ENCODE results near the gene TUG1.

The TUG1 gene

DNA sequence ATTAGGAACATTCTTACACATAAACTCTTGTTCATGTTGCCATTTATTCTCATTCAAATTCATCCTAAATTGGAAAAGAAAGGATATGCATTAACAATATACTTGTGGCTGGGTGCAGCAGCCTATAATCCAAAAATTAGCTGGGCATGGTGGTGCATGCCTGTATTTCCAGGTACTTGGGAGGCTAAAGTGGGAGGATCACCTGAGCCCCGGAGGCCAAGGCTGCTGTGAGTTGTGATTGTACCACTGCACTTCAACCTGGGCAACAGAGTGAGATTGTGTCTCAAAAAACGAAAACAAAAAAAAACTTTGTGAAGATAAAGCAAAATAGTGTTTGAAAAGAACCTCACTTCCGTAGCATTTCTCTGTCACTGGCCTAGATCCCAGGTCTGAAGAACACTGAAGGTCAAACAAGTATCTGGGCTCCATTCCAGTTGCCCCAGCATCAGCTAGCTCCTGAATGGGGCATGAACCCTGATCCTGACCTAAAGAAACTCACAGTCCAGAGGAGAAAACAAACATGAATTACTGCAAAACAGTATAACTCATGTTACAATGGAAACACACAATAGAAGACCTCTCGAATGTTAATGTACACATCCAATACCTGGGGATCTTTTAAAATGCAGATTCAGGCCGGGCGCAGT lies 32.2 kb downstream of the TUG1 start:
- H3F3A ChIP-seq (ENCODE audit: low read depth): no peaks in the 10 kb centered on the region
- no peaks in the 10 kb centered on the region for H3K79me2 ChIP-seq (ENCODE audit: insufficient read depth, low read length)
- no peaks in the 10 kb centered on the region for H3K4me1 ChIP-seq (ENCODE audit: insufficient read depth, low read length, poor library complexity, severe bottlenecking)
- no peaks in the 10 kb centered on the region for H4K20me1 ChIP-seq (ENCODE audit: insufficient read depth, low read length, poor library complexity, severe bottlenecking)
- H3K9ac ChIP-seq (ENCODE audit: low read depth, low read length, poor library complexity, severe bottlenecking): no peak overlapping the region
- no peak for TF ChIP-seq EZH2phosphoT487 (IDR thresholded peaks at IDR 0.05; ENCODE audit: borderline replicate concordance)
- TF ChIP-seq, protein P1, sequence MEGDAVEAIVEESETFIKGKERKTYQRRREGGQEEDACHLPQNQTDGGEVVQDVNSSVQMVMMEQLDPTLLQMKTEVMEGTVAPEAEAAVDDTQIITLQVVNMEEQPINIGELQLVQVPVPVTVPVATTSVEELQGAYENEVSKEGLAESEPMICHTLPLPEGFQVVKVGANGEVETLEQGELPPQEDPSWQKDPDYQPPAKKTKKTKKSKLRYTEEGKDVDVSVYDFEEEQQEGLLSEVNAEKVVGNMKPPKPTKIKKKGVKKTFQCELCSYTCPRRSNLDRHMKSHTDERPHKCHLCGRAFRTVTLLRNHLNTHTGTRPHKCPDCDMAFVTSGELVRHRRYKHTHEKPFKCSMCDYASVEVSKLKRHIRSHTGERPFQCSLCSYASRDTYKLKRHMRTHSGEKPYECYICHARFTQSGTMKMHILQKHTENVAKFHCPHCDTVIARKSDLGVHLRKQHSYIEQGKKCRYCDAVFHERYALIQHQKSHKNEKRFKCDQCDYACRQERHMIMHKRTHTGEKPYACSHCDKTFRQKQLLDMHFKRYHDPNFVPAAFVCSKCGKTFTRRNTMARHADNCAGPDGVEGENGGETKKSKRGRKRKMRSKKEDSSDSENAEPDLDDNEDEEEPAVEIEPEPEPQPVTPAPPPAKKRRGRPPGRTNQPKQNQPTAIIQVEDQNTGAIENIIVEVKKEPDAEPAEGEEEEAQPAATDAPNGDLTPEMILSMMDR (conservative IDR thresholded peaks at IDR 0.05; ENCODE audit: low read length): no peak
- no peaks in the 10 kb centered on the region for H3K36me3 ChIP-seq (ENCODE audit: insufficient read depth, low read length)
- H3K4me2 ChIP-seq (ENCODE audit: low read depth, low read length, poor library complexity, severe bottlenecking): no peak overlapping the region
- H3K27me3 ChIP-seq (ENCODE audit: insufficient read depth, low read length, poor library complexity, severe bottlenecking): no peaks in the 10 kb centered on the region
- no peak overlapping the region for H3K4me3 ChIP-seq (ENCODE audit: low read length, poor library complexity, severe bottlenecking)
- H3K9me2 ChIP-seq (replicated peaks; ENCODE audit: low read depth, low read length): no peaks in the 10 kb centered on the region
- no peaks in the 10 kb centered on the region for H3K9me3 ChIP-seq (ENCODE audit: insufficient read depth, low read depth, low read length)
- H2AFZ ChIP-seq (ENCODE audit: low read length): no peak overlapping the region

DNA sequence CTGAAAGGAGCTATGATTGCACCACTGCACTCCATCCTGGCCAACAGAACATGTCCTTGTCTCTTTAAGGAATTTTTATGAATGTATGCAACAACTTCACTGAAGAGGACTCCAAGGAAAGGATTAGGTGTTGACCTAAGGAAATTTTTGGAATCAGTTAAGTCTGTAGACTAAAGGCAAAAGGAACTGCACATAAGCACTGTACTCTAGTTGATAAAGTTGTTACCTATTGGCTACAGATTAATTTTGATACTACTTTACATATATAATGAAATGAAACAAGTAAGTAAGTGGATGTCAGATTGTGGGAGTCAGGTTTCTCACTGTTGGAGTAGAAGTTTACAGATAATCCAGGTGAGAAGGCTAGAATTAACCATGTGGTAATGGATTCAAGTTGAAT lies 36.5 kb downstream of the TUG1 start:
- no peak overlapping the region for H3K9ac ChIP-seq (ENCODE audit: low read depth, low read length, poor library complexity, severe bottlenecking)
- H3K4me3 ChIP-seq (ENCODE audit: low read length, poor library complexity, severe bottlenecking): no peak overlapping the region
- TF ChIP-seq, protein P1 (conservative IDR thresholded peaks at IDR 0.05; ENCODE audit: low read length): no peak
- TF ChIP-seq EZH2phosphoT487 (IDR thresholded peaks at IDR 0.05; ENCODE audit: borderline replicate concordance): no peak
- no peak overlapping the region for H3K4me2 ChIP-seq (ENCODE audit: low read depth, low read length, poor library complexity, severe bottlenecking)
- H3K36me3 ChIP-seq (ENCODE audit: insufficient read depth, low read length): no peaks in the 10 kb centered on the region
- H3K9me2 ChIP-seq (replicated peaks; ENCODE audit: low read depth, low read length): no peaks in the 10 kb centered on the region
- no peaks in the 10 kb centered on the region for H3K27me3 ChIP-seq (ENCODE audit: insufficient read depth, low read length, poor library complexity, severe bottlenecking)
- no peak overlapping the region for H2AFZ ChIP-seq (ENCODE audit: low read length)
- no peaks in the 10 kb centered on the region for H3K9me3 ChIP-seq (ENCODE audit: insufficient read depth, low read depth, low read length)
- H3K79me2 ChIP-seq (ENCODE audit: insufficient read depth, low read length): no peaks in the 10 kb centered on the region
- H4K20me1 ChIP-seq (ENCODE audit: insufficient read depth, low read length, poor library complexity, severe bottlenecking): no peaks in the 10 kb centered on the region
- no peaks in the 10 kb centered on the region for H3F3A ChIP-seq (ENCODE audit: low read depth)
- H3K4me1 ChIP-seq (ENCODE audit: insufficient read depth, low read length, poor library complexity, severe bottlenecking): no peaks in the 10 kb centered on the region

GRCh38 chr22:31019191-31019930 lies 50.3 kb downstream of the TUG1 start:
- H3K36me3 ChIP-seq (ENCODE audit: insufficient read depth, low read length): no peaks in the 10 kb centered on the region
- H4K20me1 ChIP-seq (ENCODE audit: insufficient read depth, low read length, poor library complexity, severe bottlenecking): no peaks in the 10 kb centered on the region
- no peak overlapping the region for H3K9ac ChIP-seq (ENCODE audit: low read depth, low read length, poor library complexity, severe bottlenecking)
- no peaks in the 10 kb centered on the region for H3K9me3 ChIP-seq (ENCODE audit: insufficient read depth, low read depth, low read length)
- no peaks in the 10 kb centered on the region for H3K27me3 ChIP-seq (ENCODE audit: insufficient read depth, low read length, poor library complexity, severe bottlenecking)
- H3K4me2 ChIP-seq (ENCODE audit: low read depth, low read length, poor library complexity, severe bottlenecking): no peak overlapping the region
- H3K9me2 ChIP-seq (replicated peaks; ENCODE audit: low read depth, low read length): no peaks in the 10 kb centered on the region
- no peak overlapping the region for H3K4me3 ChIP-seq (ENCODE audit: low read length, poor library complexity, severe bottlenecking)
- H3F3A ChIP-seq (ENCODE audit: low read depth): no peaks in the 10 kb centered on the region
- H2AFZ ChIP-seq (ENCODE audit: low read length): no peak overlapping the region
- no peaks in the 10 kb centered on the region for H3K79me2 ChIP-seq (ENCODE audit: insufficient read depth, low read length)
- no peaks in the 10 kb centered on the region for H3K4me1 ChIP-seq (ENCODE audit: insufficient read depth, low read length, poor library complexity, severe bottlenecking)
- TF ChIP-seq EZH2phosphoT487 (IDR thresholded peaks at IDR 0.05; ENCODE audit: borderline replicate concordance): no peak
- TF ChIP-seq, protein P1 (conservative IDR thresholded peaks at IDR 0.05; ENCODE audit: low read length): no peak
